H1 (cell line): ENCODE data around the gene NEU4. TPM values are rescaled to one million over a fixed set of nuclear protein-coding genes. Genes with fewer than 3 reads are reported as not detected.
A peak's percentile ranks its signal among the peaks of the same experiment; 100 is the strongest.

Source experiments
- CTCF ChIA-PET: fragments of 300-600 bp; sonication (Branson Sonifier 250); formaldehyde crosslinking; loops from one replicate; lab custom pipeline; 2021; ENCODE audit not compliant: partially characterized antibody; lab: Charles Lee
- POLR2A ChIA-PET: fragments of 300-600 bp; sonication (Branson Sonifier 250); formaldehyde crosslinking; loops from one replicate; lab custom pipeline; 2021; ENCODE audit warnings: inconsistent platforms; ENCODE audit not compliant: partially characterized antibody; lab: Charles Lee
- DNase-seq, 2 experiments: peaks; one replicate each; pipeline versions ENCODE4 v3.0.0 to v3.0.0-alpha.2; 2010 to 2022; ENCODE audit warnings: low spot score in 2 of 2, low read depth in 1 of 2, mixed read lengths in 1 of 2
- FAIRE-seq: peaks from 2 replicates; lab custom pipeline; 2011; peaks lifted over from hg19 to GRCh38; lab: Jason Lieb, UNC
- H2AFZ ChIP-seq: 2 replicates; pipeline ENCODE4 v1.8.1; 2012; ENCODE audit warnings: low read length, inconsistent platforms
- H2AK5ac ChIP-seq: 2 replicates; pipeline ENCODE4 v1.6.1; 2013; ENCODE audit warnings: low read depth, low read length
- H2BK120ac ChIP-seq: replicated peaks from 2 replicates; pipeline ENCODE3; 2013; ENCODE audit warnings: low read depth, low read length, inconsistent platforms
- H2BK12ac ChIP-seq: 2 replicates; pipeline ENCODE4 v1.6.1; 2013; ENCODE audit warnings: low read depth, low read length
- H2BK15ac ChIP-seq: 2 replicates; pipeline ENCODE4 v1.6.1; 2013; ENCODE audit warnings: low read length
- H2BK20ac ChIP-seq: 2 replicates; pipeline ENCODE4 v1.6.1; 2013; ENCODE audit warnings: low read length
- H2BK5ac ChIP-seq: 2 replicates; pipeline ENCODE4 v1.6.1; 2013; ENCODE audit warnings: low read depth, low read length
- H3K14ac ChIP-seq: 2 replicates; pipeline ENCODE4 v1.6.1; 2013; ENCODE audit warnings: inconsistent platforms; ENCODE audit not compliant: insufficient read length
- H3K18ac ChIP-seq: 2 replicates; pipeline ENCODE4 v1.6.1; 2013; ENCODE audit warnings: low read length; ENCODE audit errors: extremely low read depth
- H3K23ac ChIP-seq: 2 replicates; pipeline ENCODE4 v1.6.1; 2013; ENCODE audit warnings: inconsistent platforms; ENCODE audit not compliant: insufficient read length
- H3K23me2 ChIP-seq: 2 replicates; pipeline ENCODE4 v1.6.1; 2013; ENCODE audit warnings: low read depth, low read length
- H3K27ac ChIP-seq: 2 replicates; pipeline ENCODE4 v1.6.1; 2011; ENCODE audit warnings: low read depth, low read length, inconsistent platforms
- H3K27me3 ChIP-seq, 4 experiments: replicated peaks in 1 of 4; 1 replicate in 1 of 4; 2 replicates in 3 of 4; pipeline versions ENCODE4 v1.6.1 to v1.8.1; 2011 to 2013; ENCODE audit warnings: low read length in 3 of 4, mild to moderate bottlenecking in 3 of 4, inconsistent platforms in 2 of 4, mixed read lengths in 2 of 4, moderate library complexity in 1 of 4; ENCODE audit not compliant: control insufficient read depth in 3 of 4, insufficient read depth in 3 of 4; ENCODE audit errors: extremely low read depth in 1 of 4
- H3K36me3 ChIP-seq, 4 experiments: 2 replicates each; pipeline versions ENCODE4 v1.6.1 to v1.8.1; 2011 to 2013; ENCODE audit warnings: mild to moderate bottlenecking in 4 of 4, low read length in 3 of 4, moderate library complexity in 2 of 4, control low read depth in 1 of 4, inconsistent platforms in 1 of 4; ENCODE audit not compliant: insufficient read depth in 4 of 4, control insufficient read depth in 2 of 4
- H3K4ac ChIP-seq: replicated peaks from 2 replicates; pipeline ENCODE3; 2013; ENCODE audit warnings: low read length, low read depth, mixed read lengths, inconsistent platforms; ENCODE audit not compliant: insufficient read length
- H3K4me1 ChIP-seq, 4 experiments: replicated peaks in 1 of 4; 1 replicate in 1 of 4; 2 replicates in 3 of 4; pipeline versions ENCODE4 v1.6.1 to v1.8.1; 2011 to 2013; ENCODE audit warnings: low read length in 3 of 4, inconsistent platforms in 2 of 4, mixed read lengths in 1 of 4; ENCODE audit not compliant: insufficient read depth in 4 of 4, control insufficient read depth in 3 of 4
- H3K4me2 ChIP-seq, 2 experiments: 2 replicates each; pipeline versions ENCODE4 v1.6.1 to v1.8.1; 2011 to 2013; ENCODE audit warnings: low read depth in 2 of 2, low read length in 2 of 2, control low read depth in 1 of 2, inconsistent platforms in 1 of 2, mild to moderate bottlenecking in 1 of 2; ENCODE audit not compliant: insufficient read depth in 1 of 2
- H3K4me3 ChIP-seq, 4 experiments: fragments of 200-600, 300-600 bp in 1 of 4; sonication (generic), shearing (Covaris generic), sonication (Bioruptor Twin) in 1 of 4; 2 replicates each; pipeline versions ENCODE4 v1.5.1 to v1.8.1; 2011 to 2016; ENCODE audit warnings: low read length in 4 of 4, low read depth in 3 of 4, control low read depth in 2 of 4, inconsistent platforms in 2 of 4, mild to moderate bottlenecking in 2 of 4, mixed read lengths in 1 of 4, moderate library complexity in 1 of 4; ENCODE audit not compliant: insufficient read depth in 2 of 4; ENCODE audit errors: extremely low read depth in 1 of 4
- H3K56ac ChIP-seq: replicated peaks from 2 replicates; pipeline ENCODE3; 2013; ENCODE audit warnings: low read depth, mild to moderate bottlenecking, mixed read lengths, low read length, inconsistent platforms; ENCODE audit not compliant: insufficient read length
- H3K79me1 ChIP-seq: 2 replicates; pipeline ENCODE4 v1.6.1; 2013; ENCODE audit warnings: low read depth, low read length, control low read depth
- H3K79me2 ChIP-seq, 2 experiments: 2 replicates each; pipeline versions ENCODE4 v1.6.1 to v1.8.1; 2012 to 2013; ENCODE audit warnings: low read length in 2 of 2, mild to moderate bottlenecking in 2 of 2, inconsistent platforms in 1 of 2; ENCODE audit not compliant: insufficient read depth in 2 of 2, control insufficient read depth in 1 of 2
- H3K9ac ChIP-seq, 4 experiments: replicated peaks in 1 of 4; 1 replicate in 1 of 4; 2 replicates in 3 of 4; pipeline versions ENCODE4 v1.6.1 to v1.8.1; 2011 to 2013; ENCODE audit warnings: low read depth in 3 of 4, low read length in 3 of 4, control low read depth in 2 of 4, mild to moderate bottlenecking in 2 of 4, moderate library complexity in 2 of 4, inconsistent platforms in 1 of 4; ENCODE audit errors: extremely low read depth in 1 of 4
- H3K9me3 ChIP-seq, 2 experiments: 2 replicates each; pipeline versions ENCODE4 v1.6.1 to v1.8.1; 2012 to 2013; ENCODE audit warnings: mild to moderate bottlenecking in 2 of 2, moderate library complexity in 2 of 2, control low read depth in 1 of 2, inconsistent platforms in 1 of 2, low read depth in 1 of 2, low read length in 1 of 2, mixed read lengths in 1 of 2; ENCODE audit not compliant: insufficient read depth in 2 of 2
- H4K20me1 ChIP-seq, 2 experiments: replicated peaks in 1 of 2; 2 replicates each; pipeline versions ENCODE3 to v1.8.1; 2011 to 2013; ENCODE audit warnings: inconsistent platforms in 2 of 2, low read length in 2 of 2, mild to moderate bottlenecking in 1 of 2; ENCODE audit not compliant: insufficient read depth in 2 of 2, control insufficient read depth in 1 of 2
- H4K5ac ChIP-seq: 2 replicates; pipeline ENCODE4 v1.6.1; 2013; ENCODE audit warnings: low read length, low read depth, mixed read lengths, inconsistent platforms; ENCODE audit not compliant: insufficient read length
- H4K8ac ChIP-seq: 2 replicates; pipeline ENCODE4 v1.8.0; 2013; ENCODE audit warnings: mild to moderate bottlenecking, moderate library complexity, low read length, inconsistent platforms; ENCODE audit not compliant: insufficient read depth; ENCODE audit errors: extremely low read depth
- H4K91ac ChIP-seq: replicated peaks from 2 replicates; pipeline ENCODE3; 2013; ENCODE audit warnings: low read length, mixed read lengths, inconsistent platforms; ENCODE audit not compliant: insufficient read length
- ASH2L ChIP-seq: fragments of 200-600, 300-600 bp; sonication (generic); IDR thresholded peaks from one replicate; pipeline ENCODE4 v1.7.1; 2017; ENCODE audit warnings: low read length
- CBX5 ChIP-seq: fragments of 300-800, 300-1000 bp; sonication (generic); IDR thresholded peaks from 2 replicates; pipeline ENCODE4 v1.7.1; 2016; ENCODE audit warnings: antibody characterized with exemption, low read length, low read depth
- HDAC2 ChIP-seq, 2 experiments: fragments of 300-600 bp in 1 of 2; sonication (generic) in 1 of 2; IDR thresholded peaks; 2 replicates each; pipeline ENCODE4 v1.6.1; 2011 to 2012; ENCODE audit warnings: low read depth in 2 of 2, low read length in 2 of 2, mild to moderate bottlenecking in 2 of 2, moderate library complexity in 2 of 2, borderline replicate concordance in 1 of 2, inconsistent platforms in 1 of 2
- KDM1A ChIP-seq: fragments of 200-600, 300-600 bp; sonication (generic); IDR thresholded peaks from 2 replicates; pipeline ENCODE4 v1.7.1; 2016; ENCODE audit warnings: mild to moderate bottlenecking, low read length, borderline replicate concordance
- WGBS, 2 experiments: shearing (Covaris generic) in 1 of 2; methylation state at CpG; one replicate each; pipeline versions ENCODE4 v1.1.6 to v1.1.7; 2013 to 2015; ENCODE audit warnings: low lambda C conversion rate in 2 of 2, mixed read lengths in 2 of 2, inconsistent platforms in 1 of 2, low coverage in 1 of 2, missing lambda C conversion rate in 1 of 2; ENCODE audit not compliant: insufficient replicate concordance in 2 of 2, insufficient coverage in 1 of 2, insufficient read length in 1 of 2; ENCODE audit errors: extremely low coverage in 1 of 2, missing lambda C conversion rate in 1 of 2; 5-methylcytosine and 5-hydroxymethylcytosine counted together
- polyA plus RNA-seq, 7 experiments: library from polyadenylated mRNA; depleted of rRNA in 3 of 7; stranded (reverse) in 5 of 7; unstranded in 2 of 7; fragments of >200 nt in 5 of 7; fragments of 200-250 nt in 2 of 7; gene quantifications; 1 replicate in 5 of 7; 2 replicates in 1 of 7; 4 replicates in 1 of 7; pipeline versions ENCODE4 v1.2.1 to v1.2.3, GENCODE V29; 2011 to 2013; ENCODE audit warnings: missing spikeins in 2 of 7, mixed read lengths in 2 of 7
- total RNA-seq: library from RNA; stranded (reverse); fragmentation: NEBNext Ultra II Directional; extraction: Animal tissue kit (Norgen Biotek cat#: 25700); gene quantifications from 2 replicates; pipeline ENCODE4 v1.2.1, GENCODE V29; 2021

The NEU4 gene
- total and polyA plus RNA-seq, 2 of the 8 experiments (the other 6 are each of a cell fraction or from before 2014, with no cell fraction given), result 0.32 to 0.50 TPM

DNA sequence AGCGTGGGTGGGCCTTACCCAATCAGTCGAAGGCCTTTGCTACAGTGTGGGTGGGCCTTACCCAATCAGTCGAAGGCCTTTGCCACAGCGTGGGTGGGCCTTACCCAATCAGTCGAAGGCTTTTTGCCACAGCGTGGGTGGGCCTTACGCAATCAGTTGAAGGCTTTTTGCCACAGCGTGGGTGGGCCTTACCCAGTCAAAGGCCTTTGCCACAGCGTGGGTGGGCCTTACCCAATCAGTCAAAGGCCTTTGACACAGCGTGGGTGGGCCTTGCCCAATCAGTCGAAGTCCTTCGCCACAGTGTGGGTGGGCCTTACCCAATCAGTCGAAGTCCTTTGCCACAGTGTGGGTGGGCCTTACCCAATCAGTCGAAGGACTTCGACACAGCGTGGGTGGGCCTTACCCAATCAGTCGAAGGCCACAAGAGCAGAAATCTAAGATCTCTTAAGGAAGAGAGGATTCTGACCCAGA, 48.7 kb upstream of the NEU4 start:
- H3K27me3 ChIP-seq, result no peaks in the 10 kb centered on the region
- H4K8ac ChIP-seq, result no peak overlapping the region
- no peak overlapping the region for H3K4ac ChIP-seq
- H3K36me3 ChIP-seq, result no peaks in the 10 kb centered on the region; a peak in 1 of 8 replicates
- H3K4me2 ChIP-seq, result no peak overlapping the region
- H3K9ac ChIP-seq, result no peak overlapping the region
- no peak overlapping the region for H3K23ac ChIP-seq
- ChIA-PET POLR2A (no interaction called here), CTCF (no interaction called here)
- H2AK5ac ChIP-seq, result no peak overlapping the region
- no peak overlapping the region for H3K4me3 ChIP-seq
- no peak overlapping the region for H3K56ac ChIP-seq
- no peak overlapping the region for H2AFZ ChIP-seq
- no peak overlapping the region for H4K5ac ChIP-seq
- H4K20me1 ChIP-seq, result peaks cover 0 to 2% of the 10 kb centered on the region in 2 experiments
- H3K4me1 ChIP-seq, result peaks cover 0 to 9% (median 2%) of the 10 kb centered on the region in 4 experiments; a peak in 3 of 7 replicates
- peaks cover 6 to 8% of the 10 kb centered on the region in 2 experiments; a peak in 3 of 4 replicates for H3K9me3 ChIP-seq
- no peaks in the 10 kb centered on the region for H3K23me2 ChIP-seq
- WGBS, 2 experiments, result 93% methylated on average over 17 of the region's 17 CpGs; no CpG with 5 or more reads in 1 of the 2 experiments
- no peaks in the 10 kb centered on the region; the same call in 1 of the 2 replicates for H3K79me1 ChIP-seq
- no peak overlapping the region for H2BK15ac ChIP-seq
- H2BK120ac ChIP-seq, result no peak overlapping the region
- no peak overlapping the region for H3K18ac ChIP-seq
- H2BK20ac ChIP-seq, result no peak overlapping the region
- no peak overlapping the region for H3K27ac ChIP-seq
- DNase-seq, result no peak
- H2BK12ac ChIP-seq, result no peak overlapping the region
- H3K14ac ChIP-seq, result no peak overlapping the region
- H2BK5ac ChIP-seq, result no peak overlapping the region
- no peak; the same call in 1 of the 2 replicates for TF ChIP-seq CBX5
- no peak for TF ChIP-seq ASH2L
- peak; percentile 98 for TF ChIP-seq KDM1A
- peak in 1 of 2 experiments; percentile 98; a peak in 2 of 4 replicates for TF ChIP-seq HDAC2 (IDR thresholded peaks at IDR 0.05; ENCODE audit: borderline replicate concordance in 1 of 2, low read depth in 2 of 2, low read length in 2 of 2)
- no peaks in the 10 kb centered on the region for H3K79me2 ChIP-seq
- no peak overlapping the region for H4K91ac ChIP-seq
- FAIRE-seq, result no peak
